ENCODE results near the gene WDR45.

DNA sequence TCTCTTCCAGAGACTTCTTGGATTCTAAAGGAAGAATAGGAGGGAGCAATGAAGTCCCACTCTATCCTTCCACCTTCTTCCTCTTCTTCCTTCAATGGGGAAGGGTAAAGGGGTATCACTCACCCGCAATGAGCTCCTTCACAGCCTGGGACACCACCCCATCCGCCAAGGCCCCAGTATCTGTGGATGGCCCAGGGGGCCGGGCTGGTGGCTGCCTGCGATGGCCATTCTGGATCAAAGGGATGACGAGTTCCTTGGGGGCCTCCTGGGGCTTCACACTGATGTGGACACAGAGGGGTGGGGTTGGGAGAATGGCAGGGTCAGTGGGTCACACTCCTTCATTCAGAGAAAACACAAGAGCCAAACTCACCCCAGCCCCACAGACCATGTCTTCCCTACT is 42.8 kb upstream of the WDR45 start:
- no peak for TF ChIP-seq CTCF (IDR thresholded peaks at IDR 0.05)
- no peak for TF ChIP-seq POLR2AphosphoS5 (IDR thresholded peaks at IDR 0.05)
- no peak for TF ChIP-seq EP300 (IDR thresholded peaks at IDR 0.05)
- TF ChIP-seq POLR2A (IDR thresholded peaks at IDR 0.05; ENCODE audit: low read depth): no peak
